HAP-1 (cell line): Measurements from ENCODE around the gene TPMT.

Source experiments
- DNase-seq, 2 experiments: peaks; one replicate each; pipeline ENCODE4 v3.0.0-alpha.2; 2016 to 2020; ENCODE audit warnings: low spot score in 2 of 2
- H3K27me3 ChIP-seq: fragments of 250-450 bp; sonication (Bioruptor Pico); 2 replicates; pipeline ENCODE4 v1.5.1; 2020; ENCODE audit warnings: low read depth, mild to moderate bottlenecking, moderate library complexity
- H3K36me3 ChIP-seq: fragments of 250-450 bp; sonication (Bioruptor Pico); replicated peaks from 2 replicates; pipeline ENCODE4 v1.5.1; 2020; ENCODE audit warnings: mild to moderate bottlenecking
- H3K4me1 ChIP-seq: fragments of 250-450 bp; sonication (Bioruptor Pico); 2 replicates; pipeline ENCODE4 v1.5.1; 2020; ENCODE audit warnings: mild to moderate bottlenecking
- H3K4me3 ChIP-seq: fragments of 250-450 bp; sonication (Bioruptor Pico); 2 replicates; pipeline ENCODE4 v1.5.1; 2020; ENCODE audit warnings: mild to moderate bottlenecking, moderate library complexity
- H3K9me3 ChIP-seq: fragments of 250-450 bp; sonication (Bioruptor Pico); 2 replicates; pipeline ENCODE4 v1.5.1; 2020; ENCODE audit warnings: mild to moderate bottlenecking, moderate library complexity
- in situ Hi-C: fragments of 300-500 bp; cut with MboI; formaldehyde crosslinking; loops from 3 replicates; pipeline ENCODE4 v1.14.3; 2020; ENCODE audit warnings: low sequenced_read_pairs, inconsistent platforms, mixed read lengths

Gene TPMT

DNA sequence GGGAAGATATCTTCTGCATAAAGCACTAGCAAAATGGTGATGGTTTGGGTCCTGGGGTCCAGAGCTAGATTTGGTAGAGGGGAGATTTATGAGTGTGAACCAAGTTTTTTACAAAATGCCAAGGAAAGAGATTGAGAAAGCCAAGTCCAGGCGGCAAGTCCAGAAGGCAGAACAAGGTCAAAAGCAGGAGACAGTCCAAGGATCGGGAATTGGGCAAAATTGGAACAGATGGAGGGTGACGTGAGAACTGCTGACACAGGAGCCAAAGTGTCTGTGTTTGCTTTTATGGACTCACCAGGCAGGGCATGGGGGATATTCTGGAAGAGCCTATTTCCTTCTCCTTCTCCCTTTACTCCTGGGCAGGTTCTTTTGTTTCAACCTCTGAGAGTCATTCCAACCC lies 36.5 kb downstream of the TPMT start:
- H3K36me3 ChIP-seq, result no peaks in the 10 kb centered on the region
- no peaks in the 10 kb centered on the region for H3K9me3 ChIP-seq
- H3K27me3 ChIP-seq, result no peaks in the 10 kb centered on the region
- no peak overlapping the region for H3K4me3 ChIP-seq
- in situ Hi-C loops, result no loop called here
- DNase-seq, result no peak
- no peaks in the 10 kb centered on the region for H3K4me1 ChIP-seq

- in situ Hi-C loops, result no loop called here
- Histone ChIP-seq H3K4me1 (no peaks in the 10 kb centered on the region), H3K9me3 (no peaks in the 10 kb centered on the region), H3K36me3 (no peaks in the 10 kb centered on the region), H3K27me3 (no peaks in the 10 kb centered on the region), H3K4me3 (no peak overlapping the region)
- no peak for DNase-seq
Observed at GRCh38 chr6:18117136-18117535, 37.7 kb downstream of the TPMT start.

DNA sequence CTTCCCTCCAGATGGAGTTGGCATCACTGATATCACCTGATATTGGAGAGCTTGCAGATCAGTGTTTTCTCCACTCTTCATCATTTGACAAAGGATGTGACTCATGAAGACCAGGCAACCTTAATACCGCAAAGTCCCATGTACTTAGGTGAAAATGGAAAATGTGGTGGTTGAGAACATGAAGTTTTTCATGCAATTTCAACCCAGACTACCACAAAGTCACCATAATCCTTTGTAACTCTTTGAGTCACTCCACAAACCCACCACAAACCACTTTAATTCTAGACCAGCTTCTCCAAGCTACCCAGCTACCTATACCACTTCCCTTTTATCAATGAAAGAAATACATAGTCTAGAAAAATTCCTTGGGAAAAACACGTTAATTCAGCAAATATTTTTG lies 39.5 kb downstream of the TPMT start:
- no peak for DNase-seq

GRCh38 chr6:18110162-18110561 lies 44.7 kb downstream of the TPMT start:
- Histone ChIP-seq H3K36me3 (no peaks in the 10 kb centered on the region), H3K27me3 (no peaks in the 10 kb centered on the region), H3K4me1 (no peaks in the 10 kb centered on the region), H3K9me3 (no peaks in the 10 kb centered on the region), H3K4me3 (no peak overlapping the region)
- in situ Hi-C loops, result no loop called here
- no peak for DNase-seq

More for the DNA sequence above, 39.5 kb downstream of the TPMT start:
- Histone ChIP-seq H3K9me3 (no peaks in the 10 kb centered on the region), H3K4me3 (no peak overlapping the region), H3K27me3 (no peaks in the 10 kb centered on the region), H3K36me3 (no peaks in the 10 kb centered on the region), H3K4me1 (no peaks in the 10 kb centered on the region)
- in situ Hi-C loops, result no loop called here

GRCh38 chr6:18107061-18107460 lies 47.8 kb downstream of the TPMT start:
- no peak overlapping the region for H3K4me3 ChIP-seq
- H3K36me3 ChIP-seq, result no peaks in the 10 kb centered on the region
- no peaks in the 10 kb centered on the region for H3K4me1 ChIP-seq
- H3K9me3 ChIP-seq, result no peaks in the 10 kb centered on the region
- no peak for DNase-seq
- H3K27me3 ChIP-seq, result no peaks in the 10 kb centered on the region
- in situ Hi-C loops, result no loop called here

- Histone ChIP-seq H3K4me1 (no peaks in the 10 kb centered on the region), H3K9me3 (no peaks in the 10 kb centered on the region), H3K36me3 (no peaks in the 10 kb centered on the region), H3K27me3 (no peaks in the 10 kb centered on the region), H3K4me3 (no peak overlapping the region)
- in situ Hi-C loops, result no loop called here
- DNase-seq, result no peak
Observed at GRCh38 chr6:18102783-18103509, 51.9 kb downstream of the TPMT start.

DNA sequence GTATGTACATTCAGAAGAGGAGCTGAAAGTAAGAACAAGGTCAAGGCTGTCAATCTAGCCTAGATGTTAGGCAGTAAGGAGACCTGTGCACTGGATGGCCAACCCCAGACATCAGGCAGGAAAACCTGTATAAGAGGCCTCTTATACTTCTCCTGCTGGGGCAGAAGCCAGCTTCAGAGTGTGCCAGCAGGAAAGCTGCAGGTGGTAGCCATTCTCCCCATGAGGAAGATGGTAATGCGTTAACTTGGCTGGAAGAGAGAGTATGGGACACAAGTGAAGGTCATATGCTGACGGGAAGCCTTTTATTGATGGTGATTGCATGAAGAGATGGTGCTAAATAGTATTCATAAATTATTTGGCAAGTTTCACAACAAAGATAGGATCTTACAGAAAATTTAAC lies 53.0 kb downstream of the TPMT start:
- in situ Hi-C loops, result no loop called here
- no peak for DNase-seq
- H3K4me1 ChIP-seq, result no peaks in the 10 kb centered on the region
- no peaks in the 10 kb centered on the region for H3K27me3 ChIP-seq
- H3K9me3 ChIP-seq, result no peaks in the 10 kb centered on the region
- no peak overlapping the region for H3K4me3 ChIP-seq
- H3K36me3 ChIP-seq, result no peaks in the 10 kb centered on the region

DNA sequence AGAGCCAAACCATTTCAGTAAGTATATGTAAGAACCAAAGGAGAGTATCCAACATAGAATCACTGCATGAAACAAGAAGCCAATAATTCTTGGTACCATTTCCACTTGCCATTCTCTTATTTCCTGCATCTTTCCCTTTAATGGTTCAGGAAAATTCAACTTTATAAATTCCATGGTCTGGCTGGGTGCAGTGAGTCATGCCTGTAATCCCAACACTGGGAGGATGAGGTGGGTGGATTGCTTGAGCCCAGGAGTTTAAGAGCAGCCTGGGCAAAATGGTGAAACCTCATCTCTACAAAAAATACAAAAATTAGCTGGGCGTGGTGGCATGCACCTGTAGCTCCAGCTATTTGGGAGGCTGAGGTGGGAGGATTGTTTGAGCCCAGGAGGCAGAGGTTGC lies 53.6 kb downstream of the TPMT start:
- Histone ChIP-seq H3K27me3 (no peaks in the 10 kb centered on the region), H3K36me3 (no peaks in the 10 kb centered on the region), H3K9me3 (no peaks in the 10 kb centered on the region), H3K4me1 (no peaks in the 10 kb centered on the region), H3K4me3 (no peak overlapping the region)
- in situ Hi-C loops, result no loop called here
- no peak for DNase-seq

GRCh38 chr6:18100296-18100695 lies 54.6 kb downstream of the TPMT start:
- no peak overlapping the region for H3K4me3 ChIP-seq
- no peaks in the 10 kb centered on the region for H3K9me3 ChIP-seq
- H3K36me3 ChIP-seq, result no peaks in the 10 kb centered on the region
- in situ Hi-C loops, result no loop called here
- H3K4me1 ChIP-seq, result no peaks in the 10 kb centered on the region
- H3K27me3 ChIP-seq, result no peaks in the 10 kb centered on the region
- no peak for DNase-seq

DNA sequence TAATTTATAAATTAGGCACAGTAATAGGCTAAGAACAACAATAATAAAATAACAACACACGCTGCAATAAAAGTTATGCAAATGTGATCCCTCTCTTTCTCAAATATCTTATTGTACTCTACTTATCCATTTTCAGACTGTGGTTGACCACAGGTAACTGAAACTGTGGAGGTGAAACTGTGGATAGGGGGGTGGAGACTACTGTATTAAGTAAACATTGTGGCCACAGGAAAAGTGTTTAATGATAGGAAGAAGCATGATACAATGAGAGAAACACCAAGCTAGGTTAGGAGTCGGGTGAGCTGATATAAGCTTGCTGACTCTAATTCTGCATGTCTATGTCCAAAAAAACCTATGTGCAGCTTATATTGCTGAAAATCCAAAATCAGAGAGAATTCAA lies 55.4 kb downstream of the TPMT start:
- in situ Hi-C loops, result no loop called here
- Histone ChIP-seq H3K4me3 (no peak overlapping the region), H3K27me3 (no peaks in the 10 kb centered on the region), H3K9me3 (no peaks in the 10 kb centered on the region), H3K36me3 (no peaks in the 10 kb centered on the region), H3K4me1 (no peaks in the 10 kb centered on the region)
- DNase-seq, result no peak

DNA sequence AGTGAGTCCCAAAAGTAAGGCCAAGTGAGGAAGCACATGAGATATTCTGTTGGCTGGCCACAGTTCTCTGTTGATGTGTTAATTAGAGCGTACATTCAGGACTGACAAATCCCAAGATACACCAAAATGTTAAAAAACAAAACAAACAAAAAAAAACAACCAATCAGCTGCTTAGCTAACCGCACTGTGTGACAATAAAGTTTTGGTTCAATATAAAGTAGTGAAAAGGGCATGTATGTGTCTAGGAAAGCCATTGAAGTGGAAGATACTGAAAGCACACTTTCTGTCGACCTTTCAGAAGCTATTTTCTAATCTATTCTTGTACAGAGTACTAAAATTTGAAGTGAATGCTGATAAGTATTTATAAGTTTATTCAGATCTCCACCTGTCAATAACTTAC lies 58.5 kb downstream of the TPMT start:
- in situ Hi-C loops, result no loop called here
- H3K9me3 ChIP-seq, result no peaks in the 10 kb centered on the region
- no peak for DNase-seq
- H3K4me3 ChIP-seq, result no peak overlapping the region
- no peaks in the 10 kb centered on the region for H3K36me3 ChIP-seq
- H3K4me1 ChIP-seq, result no peaks in the 10 kb centered on the region
- no peaks in the 10 kb centered on the region for H3K27me3 ChIP-seq

DNA sequence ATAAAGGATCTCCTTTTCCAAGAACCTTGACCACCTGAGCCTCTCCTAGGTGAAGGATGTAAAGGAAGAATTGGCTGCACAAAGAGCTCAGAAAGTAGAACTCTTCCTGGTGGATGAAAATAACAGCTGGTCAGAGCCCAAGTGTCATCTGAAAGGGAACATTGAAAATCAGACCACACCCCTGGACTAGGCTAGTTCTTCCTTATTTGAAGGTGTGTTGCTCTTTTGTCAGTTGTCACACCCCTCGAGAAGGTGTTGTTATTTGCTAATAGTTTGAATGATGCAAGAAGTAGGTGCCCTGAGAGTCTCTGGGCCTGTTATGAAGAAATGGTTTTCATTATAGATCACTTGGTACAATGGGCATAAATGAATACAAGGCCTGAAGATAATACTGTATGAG lies 63.5 kb downstream of the TPMT start:
- in situ Hi-C loops, result no loop called here
- H3K36me3 ChIP-seq, result no peaks in the 10 kb centered on the region

GRCh38 chr6:18090349-18090786 lies 64.5 kb downstream of the TPMT start:
- Histone ChIP-seq H3K9me3 (peaks cover 6% of the 10 kb centered on the region), H3K27me3 (no peaks in the 10 kb centered on the region), H3K4me1 (no peaks in the 10 kb centered on the region), H3K36me3 (no peaks in the 10 kb centered on the region), H3K4me3 (no peak overlapping the region)
- in situ Hi-C loops, result no loop called here
- DNase-seq, result no peak

More for the DNA sequence above, 63.5 kb downstream of the TPMT start:
- no peaks in the 10 kb centered on the region for H3K27me3 ChIP-seq
- peaks cover 6% of the 10 kb centered on the region for H3K9me3 ChIP-seq
- H3K4me3 ChIP-seq, result no peak overlapping the region
- no peak for DNase-seq
- H3K4me1 ChIP-seq, result no peaks in the 10 kb centered on the region

- no peaks in the 10 kb centered on the region for H3K27me3 ChIP-seq
- no peak overlapping the region for H3K4me3 ChIP-seq
- no peaks in the 10 kb centered on the region for H3K36me3 ChIP-seq
- no peaks in the 10 kb centered on the region for H3K4me1 ChIP-seq
- DNase-seq, result no peak
- in situ Hi-C loops, result no loop called here
- H3K9me3 ChIP-seq, result peaks cover 6% of the 10 kb centered on the region
Observed at GRCh38 chr6:18088419-18089296, 66.2 kb downstream of the TPMT start.
